ENCODE measurements around the gene CCDC192.

The CCDC192 gene

DNA sequence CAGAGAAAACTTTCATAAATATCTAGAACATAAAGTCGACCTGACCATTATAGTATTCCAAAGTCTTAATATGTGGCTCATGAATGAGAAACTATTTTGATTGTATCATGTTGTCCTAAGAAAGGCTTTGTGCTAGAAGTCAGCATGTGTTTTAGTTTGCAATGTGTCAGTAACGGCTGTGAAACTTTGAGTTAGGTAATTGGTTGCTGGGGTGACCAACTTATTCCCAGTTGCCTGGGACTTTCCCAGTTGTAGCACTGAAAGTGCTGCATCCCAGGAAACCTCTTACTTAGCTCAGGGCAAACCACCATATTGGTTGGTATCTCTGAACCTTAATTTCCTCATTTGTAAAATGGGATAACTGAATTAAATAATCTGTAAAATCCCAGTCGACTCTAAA is 265.8 kb downstream of the CCDC192 start:
- H3K79me2 ChIP-seq (ENCODE audit: low read length) = no peaks in the 10 kb centered on the region
- no peak overlapping the region for H3K27ac ChIP-seq (ENCODE audit: low read length)
- no peak for TF ChIP-seq EZH2phosphoT487 (IDR thresholded peaks at IDR 0.05; ENCODE audit: low read depth)
- TF ChIP-seq, protein P1, sequence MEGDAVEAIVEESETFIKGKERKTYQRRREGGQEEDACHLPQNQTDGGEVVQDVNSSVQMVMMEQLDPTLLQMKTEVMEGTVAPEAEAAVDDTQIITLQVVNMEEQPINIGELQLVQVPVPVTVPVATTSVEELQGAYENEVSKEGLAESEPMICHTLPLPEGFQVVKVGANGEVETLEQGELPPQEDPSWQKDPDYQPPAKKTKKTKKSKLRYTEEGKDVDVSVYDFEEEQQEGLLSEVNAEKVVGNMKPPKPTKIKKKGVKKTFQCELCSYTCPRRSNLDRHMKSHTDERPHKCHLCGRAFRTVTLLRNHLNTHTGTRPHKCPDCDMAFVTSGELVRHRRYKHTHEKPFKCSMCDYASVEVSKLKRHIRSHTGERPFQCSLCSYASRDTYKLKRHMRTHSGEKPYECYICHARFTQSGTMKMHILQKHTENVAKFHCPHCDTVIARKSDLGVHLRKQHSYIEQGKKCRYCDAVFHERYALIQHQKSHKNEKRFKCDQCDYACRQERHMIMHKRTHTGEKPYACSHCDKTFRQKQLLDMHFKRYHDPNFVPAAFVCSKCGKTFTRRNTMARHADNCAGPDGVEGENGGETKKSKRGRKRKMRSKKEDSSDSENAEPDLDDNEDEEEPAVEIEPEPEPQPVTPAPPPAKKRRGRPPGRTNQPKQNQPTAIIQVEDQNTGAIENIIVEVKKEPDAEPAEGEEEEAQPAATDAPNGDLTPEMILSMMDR (IDR thresholded peaks at IDR 0.05; ENCODE audit: low read depth, low read length) = no peak
- no peaks in the 10 kb centered on the region for H3K9me3 ChIP-seq (ENCODE audit: insufficient read depth, low read length)
- no peaks in the 10 kb centered on the region for H3K36me3 ChIP-seq (replicated peaks; ENCODE audit: low read depth, low read length)
- H3K4me3 ChIP-seq (ENCODE audit: low read length) = no peak overlapping the region
- H2AFZ ChIP-seq (ENCODE audit: low read depth, low read length) = no peak overlapping the region
- H3K4me2 ChIP-seq (ENCODE audit: low read length) = no peak overlapping the region
- H3K27me3 ChIP-seq (ENCODE audit: low read depth, low read length) = no peaks in the 10 kb centered on the region
- H4K20me1 ChIP-seq (ENCODE audit: insufficient read depth, low read length) = no peaks in the 10 kb centered on the region
- no peak overlapping the region for H3K9ac ChIP-seq (ENCODE audit: low read length)
- no peaks in the 10 kb centered on the region for H3K4me1 ChIP-seq (ENCODE audit: low read length)

DNA sequence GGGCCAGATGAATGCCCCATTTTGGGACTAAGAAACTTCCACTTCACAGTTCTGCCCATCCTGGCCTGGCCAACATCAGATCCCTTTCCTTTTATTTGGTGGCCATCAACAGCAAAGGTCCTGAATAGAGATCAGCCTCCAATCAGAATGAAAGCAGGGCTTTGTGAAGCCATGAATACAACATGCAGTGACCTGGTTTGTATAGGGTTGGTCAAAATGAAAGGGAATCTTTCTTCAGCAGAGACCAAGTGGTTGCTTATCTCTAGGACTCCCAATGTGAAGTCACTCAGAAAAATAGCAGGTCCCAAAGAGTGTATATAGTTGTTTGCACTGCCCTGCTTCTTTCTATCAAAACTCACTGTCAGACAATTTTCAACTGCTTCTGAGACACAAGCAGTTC is 266.5 kb downstream of the CCDC192 start:
- no peaks in the 10 kb centered on the region for H3K79me2 ChIP-seq (ENCODE audit: low read length)
- TF ChIP-seq, protein P1 (IDR thresholded peaks at IDR 0.05; ENCODE audit: low read depth, low read length) = no peak
- no peak for TF ChIP-seq EZH2phosphoT487 (IDR thresholded peaks at IDR 0.05; ENCODE audit: low read depth)
- H3K36me3 ChIP-seq (replicated peaks; ENCODE audit: low read depth, low read length) = no peaks in the 10 kb centered on the region
- H4K20me1 ChIP-seq (ENCODE audit: insufficient read depth, low read length) = no peaks in the 10 kb centered on the region
- H3K4me3 ChIP-seq (ENCODE audit: low read length) = no peak overlapping the region
- H3K27me3 ChIP-seq (ENCODE audit: low read depth, low read length) = no peaks in the 10 kb centered on the region
- H2AFZ ChIP-seq (ENCODE audit: low read depth, low read length) = no peak overlapping the region
- H3K27ac ChIP-seq (ENCODE audit: low read length) = no peak overlapping the region
- no peaks in the 10 kb centered on the region for H3K9me3 ChIP-seq (ENCODE audit: insufficient read depth, low read length)
- no peak overlapping the region for H3K4me2 ChIP-seq (ENCODE audit: low read length)
- no peaks in the 10 kb centered on the region for H3K4me1 ChIP-seq (ENCODE audit: low read length)
- H3K9ac ChIP-seq (ENCODE audit: low read length) = no peak overlapping the region

DNA sequence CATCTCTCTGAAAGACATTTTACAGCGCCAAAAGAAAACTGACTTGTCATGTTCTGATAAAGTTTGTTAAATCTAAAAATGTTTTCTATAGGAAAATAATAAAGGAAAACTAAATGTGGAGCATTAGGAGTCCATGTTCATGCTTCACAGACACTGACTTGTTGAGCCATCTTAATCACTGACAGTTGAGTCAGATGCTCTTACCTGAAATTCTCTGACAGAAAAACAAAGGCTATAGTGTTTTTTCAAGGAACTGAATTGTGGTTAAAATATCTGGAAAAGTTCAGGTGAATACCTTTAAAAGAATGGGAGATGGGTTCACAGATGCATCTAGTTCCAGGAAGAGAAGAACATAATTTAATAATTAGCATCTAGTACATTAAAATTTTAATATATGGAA is 266.9 kb downstream of the CCDC192 start:
- Histone ChIP-seq H3K27ac (ENCODE audit: low read length) (no peak overlapping the region), H2AFZ (ENCODE audit: low read depth, low read length) (no peak overlapping the region), H3K4me3 (ENCODE audit: low read length) (no peak overlapping the region), H3K4me2 (ENCODE audit: low read length) (no peak overlapping the region), H3K36me3 (replicated peaks; ENCODE audit: low read depth, low read length) (no peaks in the 10 kb centered on the region), H3K4me1 (ENCODE audit: low read length) (no peaks in the 10 kb centered on the region), H3K9ac (ENCODE audit: low read length) (no peak overlapping the region), H3K79me2 (ENCODE audit: low read length) (no peaks in the 10 kb centered on the region), H4K20me1 (ENCODE audit: insufficient read depth, low read length) (no peaks in the 10 kb centered on the region), H3K27me3 (ENCODE audit: low read depth, low read length) (no peaks in the 10 kb centered on the region), H3K9me3 (ENCODE audit: insufficient read depth, low read length) (no peaks in the 10 kb centered on the region)
- TF ChIP-seq, protein P1 (IDR thresholded peaks at IDR 0.05; ENCODE audit: low read depth, low read length) = no peak
- TF ChIP-seq EZH2phosphoT487 (IDR thresholded peaks at IDR 0.05; ENCODE audit: low read depth) = no peak

DNA sequence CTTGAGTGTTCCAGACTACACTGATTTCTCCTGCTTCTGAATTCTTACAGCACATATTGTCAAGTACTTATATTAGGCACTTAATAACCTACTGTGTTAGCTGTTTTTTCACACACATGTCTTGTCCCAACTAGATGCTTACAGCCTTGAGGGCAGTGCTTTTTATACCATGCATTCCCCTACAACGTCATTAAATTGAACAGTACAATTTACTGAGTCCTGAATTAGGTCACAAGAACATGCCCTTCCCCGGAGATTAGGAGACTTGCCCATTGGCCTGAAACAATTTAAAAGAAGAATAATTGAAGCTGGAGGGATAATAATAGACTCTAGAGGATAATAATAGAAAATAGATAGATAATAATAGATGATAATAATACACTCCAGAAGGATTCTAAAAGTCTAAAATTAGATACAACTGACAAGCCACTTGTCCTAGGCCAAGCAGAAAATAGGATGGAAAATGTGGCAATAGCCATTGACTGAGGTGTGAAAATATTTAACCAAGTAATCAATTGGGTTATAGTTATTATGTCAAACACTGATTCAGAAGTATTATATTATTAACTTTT is 267.7 kb downstream of the CCDC192 start:
- no peak overlapping the region for H2AFZ ChIP-seq (ENCODE audit: low read depth, low read length)
- no peaks in the 10 kb centered on the region for H3K36me3 ChIP-seq (replicated peaks; ENCODE audit: low read depth, low read length)
- no peaks in the 10 kb centered on the region for H3K9me3 ChIP-seq (ENCODE audit: insufficient read depth, low read length)
- no peaks in the 10 kb centered on the region for H3K4me1 ChIP-seq (ENCODE audit: low read length)
- no peak overlapping the region for H3K4me3 ChIP-seq (ENCODE audit: low read length)
- H3K79me2 ChIP-seq (ENCODE audit: low read length) = no peaks in the 10 kb centered on the region
- H3K27me3 ChIP-seq (ENCODE audit: low read depth, low read length) = no peaks in the 10 kb centered on the region
- TF ChIP-seq, protein P1 (IDR thresholded peaks at IDR 0.05; ENCODE audit: low read depth, low read length) = no peak
- no peak for TF ChIP-seq EZH2phosphoT487 (IDR thresholded peaks at IDR 0.05; ENCODE audit: low read depth)
- no peak overlapping the region for H3K27ac ChIP-seq (ENCODE audit: low read length)
- no peaks in the 10 kb centered on the region for H4K20me1 ChIP-seq (ENCODE audit: insufficient read depth, low read length)
- no peak overlapping the region for H3K9ac ChIP-seq (ENCODE audit: low read length)
- no peak overlapping the region for H3K4me2 ChIP-seq (ENCODE audit: low read length)
